Keratinocyte (primary cell): ENCODE data around the gene RNASE8.

ENCODE experiments used
- EZH2 ChIP-seq: IDR thresholded peaks from one replicate; pipeline ENCODE4 v1.6.1; 2012; ENCODE audit warnings: inconsistent platforms, mild to moderate bottlenecking, low read length, moderate library complexity
- TF ChIP-seq, protein P1 (sequence below), 3 experiments: IDR thresholded peaks in 1 of 3; conservative IDR thresholded peaks in 1 of 3; optimal IDR thresholded peaks in 1 of 3; 2 replicates in 2 of 3; 3 replicates in 1 of 3; pipeline versions ENCODE3 to v1.5.1; 2011; ENCODE audit warnings: low read length in 3 of 3, mild to moderate bottlenecking in 3 of 3, moderate library complexity in 2 of 3, control low read depth in 1 of 3, inconsistent platforms in 1 of 3; ENCODE audit not compliant: insufficient read depth in 2 of 3; ENCODE audit errors: extremely low read depth in 1 of 3

DNA sequence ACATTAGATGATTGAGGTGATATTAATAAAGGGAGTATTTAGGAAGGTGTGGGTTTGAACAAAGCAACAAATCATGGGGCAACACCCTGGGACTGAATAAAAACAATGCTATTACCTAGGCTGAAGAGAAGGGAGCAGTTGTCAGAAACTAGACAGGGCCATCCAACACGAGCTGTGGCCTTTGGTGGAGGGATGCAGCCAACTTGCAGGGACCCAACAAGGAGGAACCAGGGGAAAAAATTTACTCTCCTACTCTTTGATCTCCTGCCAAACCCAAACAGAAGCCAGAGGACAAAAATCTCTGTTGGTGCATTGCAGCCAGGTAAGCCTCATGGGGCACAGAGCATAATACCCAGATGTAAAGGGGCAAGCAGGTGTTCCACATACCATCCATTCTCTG lies 46.5 kb upstream of the RNASE8 start:
- TF ChIP-seq, protein P1, sequence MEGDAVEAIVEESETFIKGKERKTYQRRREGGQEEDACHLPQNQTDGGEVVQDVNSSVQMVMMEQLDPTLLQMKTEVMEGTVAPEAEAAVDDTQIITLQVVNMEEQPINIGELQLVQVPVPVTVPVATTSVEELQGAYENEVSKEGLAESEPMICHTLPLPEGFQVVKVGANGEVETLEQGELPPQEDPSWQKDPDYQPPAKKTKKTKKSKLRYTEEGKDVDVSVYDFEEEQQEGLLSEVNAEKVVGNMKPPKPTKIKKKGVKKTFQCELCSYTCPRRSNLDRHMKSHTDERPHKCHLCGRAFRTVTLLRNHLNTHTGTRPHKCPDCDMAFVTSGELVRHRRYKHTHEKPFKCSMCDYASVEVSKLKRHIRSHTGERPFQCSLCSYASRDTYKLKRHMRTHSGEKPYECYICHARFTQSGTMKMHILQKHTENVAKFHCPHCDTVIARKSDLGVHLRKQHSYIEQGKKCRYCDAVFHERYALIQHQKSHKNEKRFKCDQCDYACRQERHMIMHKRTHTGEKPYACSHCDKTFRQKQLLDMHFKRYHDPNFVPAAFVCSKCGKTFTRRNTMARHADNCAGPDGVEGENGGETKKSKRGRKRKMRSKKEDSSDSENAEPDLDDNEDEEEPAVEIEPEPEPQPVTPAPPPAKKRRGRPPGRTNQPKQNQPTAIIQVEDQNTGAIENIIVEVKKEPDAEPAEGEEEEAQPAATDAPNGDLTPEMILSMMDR (optimal IDR thresholded peaks at IDR 0.05 in 1 of 3, IDR thresholded peaks at IDR 0.05 in 1 of 3, conservative IDR thresholded peaks at IDR 0.05 in 1 of 3; ENCODE audit: extremely low read depth in 1 of 3, insufficient read depth in 2 of 3, low read length in 3 of 3), result no peak
- no peak for TF ChIP-seq EZH2
